ENCODE data around the gene LPAR3. TPM values are rescaled to one million over a fixed set of nuclear protein-coding genes. Genes with fewer than 3 reads are reported as not detected.

The LPAR3 gene
- total RNA-seq, 1 experiment from 2014 or later = not detected

DNA sequence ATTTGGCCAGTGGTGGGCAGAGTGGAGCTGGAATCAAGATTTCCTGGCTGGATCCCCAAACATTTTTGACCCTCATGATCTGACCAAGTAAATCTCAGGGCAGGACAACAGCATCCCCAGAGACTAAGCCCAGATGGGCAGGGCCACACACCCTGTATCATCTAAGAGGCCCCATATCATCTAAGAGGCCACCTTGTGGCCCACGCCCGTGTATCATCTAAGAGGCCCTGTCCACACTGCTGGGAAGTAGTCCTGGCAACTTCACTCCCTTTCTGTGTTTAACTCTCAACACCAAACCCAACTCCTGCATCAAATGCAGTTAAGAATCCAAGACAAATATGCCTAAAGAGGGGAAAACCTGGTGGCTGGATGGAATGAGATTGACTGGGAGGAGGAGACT, 121.1 kb downstream of the LPAR3 start:
- in situ Hi-C loops (cut with HindIII; ENCODE audit: low pct_unique_long_range_greater_than_20kb, low sequenced_read_pairs) = no loop called here
- DNase-seq (ENCODE audit: low read depth) = no peak

DNA sequence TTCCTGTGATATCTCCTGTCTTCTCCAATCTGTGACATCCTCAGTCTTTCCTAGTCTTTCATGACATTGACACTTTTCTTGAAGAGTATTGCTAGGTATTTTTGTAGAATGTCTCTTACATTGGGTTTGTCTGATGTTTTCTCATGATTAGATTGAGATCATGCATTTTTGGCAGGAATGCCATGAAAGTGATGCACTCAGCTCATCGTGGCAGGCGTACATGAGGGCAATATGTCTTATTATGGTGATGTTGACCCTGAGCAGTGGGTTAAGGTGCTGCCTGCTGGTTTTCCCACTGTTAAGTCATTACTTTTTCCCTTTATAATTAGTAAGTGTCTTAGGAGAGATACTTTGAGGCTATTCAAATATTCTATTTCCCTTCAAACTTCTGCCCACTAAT, 122.5 kb downstream of the LPAR3 start:
- in situ Hi-C loops (cut with HindIII; ENCODE audit: low pct_unique_long_range_greater_than_20kb, low sequenced_read_pairs) = no loop called here
- DNase-seq (ENCODE audit: low read depth) = no peak

- in situ Hi-C loops (cut with HindIII; ENCODE audit: low pct_unique_long_range_greater_than_20kb, low sequenced_read_pairs) = no loop called here
- no peak for DNase-seq (ENCODE audit: low read depth)
Observed at GRCh38 chr1:84769636-84770035, 123.4 kb downstream of the LPAR3 start.

- in situ Hi-C loops (cut with HindIII; ENCODE audit: low pct_unique_long_range_greater_than_20kb, low sequenced_read_pairs) = no loop called here
- DNase-seq (ENCODE audit: low read depth) = no peak
Observed at GRCh38 chr1:84768634-84769033, 124.4 kb downstream of the LPAR3 start.

DNA sequence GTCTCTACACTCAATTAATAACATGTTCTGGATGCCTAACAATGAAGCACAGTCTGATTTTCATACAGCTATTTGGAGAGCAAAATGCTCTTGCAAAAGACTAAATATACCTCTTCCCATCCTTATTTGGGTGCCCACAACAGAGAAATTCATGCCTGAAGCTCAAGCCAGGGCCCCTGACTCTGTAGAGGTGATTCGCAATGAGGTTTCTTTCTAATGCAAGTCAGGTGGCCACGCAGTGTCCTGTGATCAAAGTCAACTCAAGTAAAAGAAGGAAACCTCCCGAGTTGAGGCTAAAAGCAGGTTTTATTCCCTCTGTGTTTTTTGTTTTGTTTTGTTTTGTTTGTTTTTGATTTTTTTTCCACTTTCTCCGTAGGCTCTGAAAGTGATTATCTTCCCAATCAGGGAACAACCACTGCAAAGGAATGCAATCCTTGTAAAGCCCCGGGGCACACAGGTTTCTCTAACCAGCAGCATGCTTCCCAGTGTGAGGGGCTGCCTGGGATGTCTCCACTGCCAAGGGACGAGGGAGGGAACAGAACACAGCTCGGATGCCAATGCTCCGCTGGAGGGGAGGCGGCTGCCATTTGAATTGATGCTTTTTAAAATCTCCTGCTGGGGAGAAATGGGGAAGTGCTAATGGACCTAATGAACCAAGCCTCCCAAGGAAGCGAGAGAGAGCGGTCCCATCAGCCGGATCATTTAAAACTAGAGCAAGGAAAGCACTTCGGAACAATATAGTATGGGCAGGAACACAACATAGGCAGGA, 128.9 kb downstream of the LPAR3 start:
- DNase-seq (ENCODE audit: low read depth) = no peak
- in situ Hi-C loops (cut with HindIII; ENCODE audit: low pct_unique_long_range_greater_than_20kb, low sequenced_read_pairs) = no loop called here

- DNase-seq (ENCODE audit: low read depth) = no peak
- in situ Hi-C loops (cut with HindIII; ENCODE audit: low pct_unique_long_range_greater_than_20kb, low sequenced_read_pairs) = no loop called here
Observed at GRCh38 chr1:84762664-84763063, 130.3 kb downstream of the LPAR3 start.

Other genes starting within 250 kb of the LPAR3 start
- gene SSX2IP, start 202.7 kb downstream of the LPAR3 start, total RNA-seq (2014; rRNA removed; shearing (Covaris generic); ENCODE audit: low replicate concordance) = 13.8 and 21.4 TPM in 2 replicates
- 3.1 TPM in 1 of 2 replicates, not detected in the other for gene MCOLN2, start 103.9 kb upstream of the LPAR3 start, total RNA-seq (2014; rRNA removed; shearing (Covaris generic); ENCODE audit: low replicate concordance)
- gene MCOLN3, start 155.3 kb upstream of the LPAR3 start, total RNA-seq (2014; rRNA removed; shearing (Covaris generic); ENCODE audit: low replicate concordance) = 0.46 and 1.0 TPM in 2 replicates

All from Caki2 (cell line).